ENCODE measurements around the gene DNMT3A. TPM values are rescaled to one million over a fixed set of nuclear protein-coding genes. Genes with fewer than 3 reads are reported as not detected.
A peak's percentile ranks its signal among the peaks of the same experiment; 100 is the strongest.

DNMT3A gene
- total RNA-seq, 1 donor from 2014 or later: 58.1 TPM

- Mint-ChIP-seq H3K36me3 (ENCODE audit: low read depth, unreplicated experiment) (peaks cover 7% of the 10 kb centered on the region), H3K27ac (ENCODE audit: unreplicated experiment) (no peak overlapping the region), H3K4me1 (ENCODE audit: low read depth, unreplicated experiment) (peaks cover 31% of the 10 kb centered on the region), H3K9me3 (ENCODE audit: unreplicated experiment) (no peaks in the 10 kb centered on the region), H3K4me3 (ENCODE audit: unreplicated experiment) (no peak overlapping the region), H3K27me3 (ENCODE audit: low read depth, unreplicated experiment) (no peaks in the 10 kb centered on the region)
- no peak overlapping the region for H3K4me2 ChIP-seq (ENCODE audit: low read length)
- no peaks in the 10 kb centered on the region for H3K27me3 ChIP-seq (ENCODE audit: insufficient read depth, low read length)
- H3K36me3 ChIP-seq (ENCODE audit: insufficient read depth, low read length): no peaks in the 10 kb centered on the region
- no peaks in the 10 kb centered on the region for H3K9me3 ChIP-seq (ENCODE audit: insufficient read depth, low read depth, low read length)
- no peak for FAIRE-seq
- no peak for DNase-seq (ENCODE audit: low read depth)
- H3K9ac ChIP-seq (ENCODE audit: low read length): no peak overlapping the region
- no peak for TF ChIP-seq EZH2 (IDR thresholded peaks at IDR 0.05; ENCODE audit: insufficient read depth, low read length)
- TF ChIP-seq, protein P1, sequence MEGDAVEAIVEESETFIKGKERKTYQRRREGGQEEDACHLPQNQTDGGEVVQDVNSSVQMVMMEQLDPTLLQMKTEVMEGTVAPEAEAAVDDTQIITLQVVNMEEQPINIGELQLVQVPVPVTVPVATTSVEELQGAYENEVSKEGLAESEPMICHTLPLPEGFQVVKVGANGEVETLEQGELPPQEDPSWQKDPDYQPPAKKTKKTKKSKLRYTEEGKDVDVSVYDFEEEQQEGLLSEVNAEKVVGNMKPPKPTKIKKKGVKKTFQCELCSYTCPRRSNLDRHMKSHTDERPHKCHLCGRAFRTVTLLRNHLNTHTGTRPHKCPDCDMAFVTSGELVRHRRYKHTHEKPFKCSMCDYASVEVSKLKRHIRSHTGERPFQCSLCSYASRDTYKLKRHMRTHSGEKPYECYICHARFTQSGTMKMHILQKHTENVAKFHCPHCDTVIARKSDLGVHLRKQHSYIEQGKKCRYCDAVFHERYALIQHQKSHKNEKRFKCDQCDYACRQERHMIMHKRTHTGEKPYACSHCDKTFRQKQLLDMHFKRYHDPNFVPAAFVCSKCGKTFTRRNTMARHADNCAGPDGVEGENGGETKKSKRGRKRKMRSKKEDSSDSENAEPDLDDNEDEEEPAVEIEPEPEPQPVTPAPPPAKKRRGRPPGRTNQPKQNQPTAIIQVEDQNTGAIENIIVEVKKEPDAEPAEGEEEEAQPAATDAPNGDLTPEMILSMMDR (IDR thresholded peaks at IDR 0.05; ENCODE audit: insufficient read depth, low read depth, low read length): no peak
- peaks cover 20% of the 10 kb centered on the region for H4K20me1 ChIP-seq (ENCODE audit: insufficient read depth, low read length)
- H3K79me2 ChIP-seq (ENCODE audit: insufficient read depth, low read length): no peaks in the 10 kb centered on the region
- H3K27ac ChIP-seq (ENCODE audit: low read depth, low read length): no peak overlapping the region
- peaks cover 27% of the 10 kb centered on the region for H3K4me1 ChIP-seq (ENCODE audit: insufficient read depth, low read length)
- H2AFZ ChIP-seq (ENCODE audit: low read depth, low read length): no peak overlapping the region
- no peak overlapping the region for H3K4me3 ChIP-seq (ENCODE audit: insufficient read depth, low read depth, low read length)
These were observed 42.8 kb downstream of the DNMT3A start for GRCh38 chr2:25298776-25299431.

DNA sequence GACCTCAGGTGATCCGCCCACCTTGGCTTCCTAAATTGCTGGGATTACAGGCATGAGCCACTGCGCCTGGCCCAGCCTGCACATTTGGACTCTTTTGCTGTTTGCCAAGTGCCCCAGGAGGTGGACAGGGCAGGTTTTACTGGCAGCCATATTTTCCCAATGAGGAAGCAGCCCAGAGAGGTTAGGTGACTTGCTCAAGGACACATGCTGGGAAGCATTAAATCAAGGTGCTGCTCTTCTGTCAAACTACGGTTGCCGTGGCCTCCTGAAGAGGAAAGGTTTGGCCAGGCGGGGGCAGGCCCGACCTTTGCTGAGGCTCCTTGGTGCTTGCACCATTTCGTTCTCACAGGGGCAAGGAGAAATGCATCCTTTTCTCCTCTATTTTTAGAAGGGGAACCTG, 44.0 kb downstream of the DNMT3A start:
- Mint-ChIP-seq H3K4me3 (ENCODE audit: unreplicated experiment) (no peak overlapping the region), H3K9me3 (ENCODE audit: unreplicated experiment) (no peaks in the 10 kb centered on the region), H3K4me1 (ENCODE audit: low read depth, unreplicated experiment) (peaks cover 31% of the 10 kb centered on the region), H3K27ac (ENCODE audit: unreplicated experiment) (no peak overlapping the region), H3K36me3 (ENCODE audit: low read depth, unreplicated experiment) (peaks cover 7% of the 10 kb centered on the region), H3K27me3 (ENCODE audit: low read depth, unreplicated experiment) (no peaks in the 10 kb centered on the region)
- Histone ChIP-seq H3K4me2 (ENCODE audit: low read length) (no peak overlapping the region), H3K9ac (ENCODE audit: low read length) (no peak overlapping the region), H3K4me1 (ENCODE audit: insufficient read depth, low read length) (peaks cover 33% of the 10 kb centered on the region), H4K20me1 (ENCODE audit: insufficient read depth, low read length) (peaks cover 16% of the 10 kb centered on the region), H3K36me3 (ENCODE audit: insufficient read depth, low read length) (no peaks in the 10 kb centered on the region), H3K27ac (ENCODE audit: low read depth, low read length) (no peak overlapping the region), H3K4me3 (ENCODE audit: insufficient read depth, low read depth, low read length) (no peak overlapping the region), H2AFZ (ENCODE audit: low read depth, low read length) (no peak overlapping the region), H3K79me2 (ENCODE audit: insufficient read depth, low read length) (no peaks in the 10 kb centered on the region), H3K27me3 (ENCODE audit: insufficient read depth, low read length) (no peaks in the 10 kb centered on the region), H3K9me3 (ENCODE audit: insufficient read depth, low read depth, low read length) (no peaks in the 10 kb centered on the region)
- no peak for DNase-seq (ENCODE audit: low read depth)
- FAIRE-seq: no peak
- TF ChIP-seq, protein P1 (IDR thresholded peaks at IDR 0.05; ENCODE audit: insufficient read depth, low read depth, low read length): no peak
- TF ChIP-seq EZH2 (IDR thresholded peaks at IDR 0.05; ENCODE audit: insufficient read depth, low read length): no peak

GRCh38 chr2:25295621-25296020, 46.1 kb downstream of the DNMT3A start:
- H3K4me2 ChIP-seq (ENCODE audit: low read length): peak overlapping the region; percentile 54

More at GRCh38 chr2:25295621-25296020, 46.1 kb downstream of the DNMT3A start:
- Histone ChIP-seq H3K4me1 (ENCODE audit: insufficient read depth, low read length) (peaks cover 27% of the 10 kb centered on the region), H3K79me2 (ENCODE audit: insufficient read depth, low read length) (no peaks in the 10 kb centered on the region), H3K27ac (ENCODE audit: low read depth, low read length) (no peak overlapping the region), H3K27me3 (ENCODE audit: insufficient read depth, low read length) (no peaks in the 10 kb centered on the region), H3K36me3 (ENCODE audit: insufficient read depth, low read length) (no peaks in the 10 kb centered on the region), H3K4me3 (ENCODE audit: insufficient read depth, low read depth, low read length) (no peak overlapping the region), H2AFZ (ENCODE audit: low read depth, low read length) (peak overlapping the region; percentile 64), H4K20me1 (ENCODE audit: insufficient read depth, low read length) (no peaks in the 10 kb centered on the region), H3K9ac (ENCODE audit: low read length) (no peak overlapping the region), H3K9me3 (ENCODE audit: insufficient read depth, low read depth, low read length) (no peaks in the 10 kb centered on the region)
- DNase-seq (ENCODE audit: low read depth) (no peak), FAIRE-seq (no peak)
- Mint-ChIP-seq H3K36me3 (ENCODE audit: low read depth, unreplicated experiment) (peaks cover 7% of the 10 kb centered on the region), H3K27me3 (ENCODE audit: low read depth, unreplicated experiment) (no peaks in the 10 kb centered on the region), H3K9me3 (ENCODE audit: unreplicated experiment) (no peaks in the 10 kb centered on the region), H3K27ac (ENCODE audit: unreplicated experiment) (no peak overlapping the region), H3K4me1 (ENCODE audit: low read depth, unreplicated experiment) (peaks cover 17% of the 10 kb centered on the region), H3K4me3 (ENCODE audit: unreplicated experiment) (no peak overlapping the region)
- TF ChIP-seq, protein P1 (IDR thresholded peaks at IDR 0.05; ENCODE audit: insufficient read depth, low read depth, low read length): no peak
- no peak for TF ChIP-seq EZH2 (IDR thresholded peaks at IDR 0.05; ENCODE audit: insufficient read depth, low read length)
